Measurements from ENCODE around the gene FKRP.

The FKRP gene

DNA sequence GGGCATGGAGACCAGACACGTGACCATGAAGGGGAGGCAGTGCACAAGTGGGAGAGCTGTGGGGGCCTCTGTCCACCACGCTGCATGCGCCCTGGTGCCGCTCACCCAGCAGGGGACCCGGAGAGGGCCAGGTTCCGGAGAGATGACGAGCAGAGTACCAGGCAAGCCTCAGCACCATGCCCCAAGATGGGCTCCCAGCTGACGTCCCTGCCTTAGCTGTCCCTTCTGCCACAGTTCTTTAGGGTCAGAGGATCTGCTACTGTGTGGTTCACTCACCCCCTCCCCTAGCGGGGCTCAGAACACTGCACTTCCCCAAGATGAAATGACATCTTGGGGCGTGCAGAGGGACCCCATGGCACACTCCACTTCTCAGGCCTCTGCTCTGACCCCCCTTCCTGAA, 19.3 kb upstream of the FKRP start:
- Histone ChIP-seq H3K36me3 (ENCODE audit: insufficient read depth, low read length) (peaks cover 95% of the 10 kb centered on the region; the same call in 1 of the 2 replicates), H3F3A (ENCODE audit: low read depth) (no peaks in the 10 kb centered on the region), H3K4me3 (ENCODE audit: low read length, poor library complexity, severe bottlenecking) (no peak overlapping the region), H3K9me3 (ENCODE audit: insufficient read depth, low read depth, low read length) (no peaks in the 10 kb centered on the region), H3K9ac (ENCODE audit: low read depth, low read length, poor library complexity, severe bottlenecking) (no peak overlapping the region), H3K79me2 (ENCODE audit: insufficient read depth, low read length) (peaks cover 10% of the 10 kb centered on the region; the same call in 1 of the 2 replicates), H3K9me2 (replicated peaks; ENCODE audit: low read depth, low read length) (no peaks in the 10 kb centered on the region), H4K20me1 (ENCODE audit: insufficient read depth, low read length, poor library complexity, severe bottlenecking) (peaks cover 16% of the 10 kb centered on the region), H3K4me2 (ENCODE audit: low read depth, low read length, poor library complexity, severe bottlenecking) (no peak overlapping the region), H3K27me3 (ENCODE audit: insufficient read depth, low read length, poor library complexity, severe bottlenecking) (no peaks in the 10 kb centered on the region), H2AFZ (ENCODE audit: low read length) (no peak overlapping the region), H3K4me1 (ENCODE audit: insufficient read depth, low read length, poor library complexity, severe bottlenecking) (peaks cover 23% of the 10 kb centered on the region)
- TF ChIP-seq EZH2phosphoT487 (IDR thresholded peaks at IDR 0.05; ENCODE audit: borderline replicate concordance) = no peak
- TF ChIP-seq, protein P1, sequence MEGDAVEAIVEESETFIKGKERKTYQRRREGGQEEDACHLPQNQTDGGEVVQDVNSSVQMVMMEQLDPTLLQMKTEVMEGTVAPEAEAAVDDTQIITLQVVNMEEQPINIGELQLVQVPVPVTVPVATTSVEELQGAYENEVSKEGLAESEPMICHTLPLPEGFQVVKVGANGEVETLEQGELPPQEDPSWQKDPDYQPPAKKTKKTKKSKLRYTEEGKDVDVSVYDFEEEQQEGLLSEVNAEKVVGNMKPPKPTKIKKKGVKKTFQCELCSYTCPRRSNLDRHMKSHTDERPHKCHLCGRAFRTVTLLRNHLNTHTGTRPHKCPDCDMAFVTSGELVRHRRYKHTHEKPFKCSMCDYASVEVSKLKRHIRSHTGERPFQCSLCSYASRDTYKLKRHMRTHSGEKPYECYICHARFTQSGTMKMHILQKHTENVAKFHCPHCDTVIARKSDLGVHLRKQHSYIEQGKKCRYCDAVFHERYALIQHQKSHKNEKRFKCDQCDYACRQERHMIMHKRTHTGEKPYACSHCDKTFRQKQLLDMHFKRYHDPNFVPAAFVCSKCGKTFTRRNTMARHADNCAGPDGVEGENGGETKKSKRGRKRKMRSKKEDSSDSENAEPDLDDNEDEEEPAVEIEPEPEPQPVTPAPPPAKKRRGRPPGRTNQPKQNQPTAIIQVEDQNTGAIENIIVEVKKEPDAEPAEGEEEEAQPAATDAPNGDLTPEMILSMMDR (conservative IDR thresholded peaks at IDR 0.05; ENCODE audit: low read length) = no peak

DNA sequence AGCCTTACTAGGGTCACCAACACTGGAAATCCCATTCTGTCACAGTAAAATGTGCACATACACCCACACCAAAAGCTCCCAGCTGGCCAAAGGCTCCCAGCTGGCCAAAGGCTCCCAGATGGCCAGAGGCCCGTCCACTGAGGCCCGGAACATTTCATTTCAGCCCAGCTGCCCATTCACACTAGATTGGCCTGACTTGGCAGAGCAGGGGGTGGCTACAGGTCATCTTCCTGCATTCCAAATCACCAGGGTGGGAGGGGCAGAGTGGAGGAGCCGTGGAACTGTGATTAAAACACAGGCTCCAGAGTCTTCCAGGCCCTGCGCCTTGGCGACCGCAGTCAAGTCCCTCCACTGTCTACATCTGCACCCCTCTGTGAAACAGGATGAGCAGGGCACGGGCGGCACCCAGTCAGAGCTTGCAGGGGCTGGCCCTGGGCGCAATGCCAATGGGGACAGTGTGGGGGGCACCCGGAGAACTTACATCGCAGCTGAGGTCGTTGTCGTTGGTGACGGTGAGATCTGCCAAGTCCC, 18.8 kb upstream of the FKRP start:
- H4K20me1 ChIP-seq (ENCODE audit: insufficient read depth, low read length, poor library complexity, severe bottlenecking) = peaks cover 16% of the 10 kb centered on the region
- peaks cover 95% of the 10 kb centered on the region; the same call in 1 of the 2 replicates for H3K36me3 ChIP-seq (ENCODE audit: insufficient read depth, low read length)
- no peak overlapping the region for H3K4me2 ChIP-seq (ENCODE audit: low read depth, low read length, poor library complexity, severe bottlenecking)
- no peaks in the 10 kb centered on the region for H3K9me2 ChIP-seq (replicated peaks; ENCODE audit: low read depth, low read length)
- peaks cover 10% of the 10 kb centered on the region; the same call in 1 of the 2 replicates for H3K79me2 ChIP-seq (ENCODE audit: insufficient read depth, low read length)
- TF ChIP-seq EZH2phosphoT487 (IDR thresholded peaks at IDR 0.05; ENCODE audit: borderline replicate concordance) = no peak
- TF ChIP-seq, protein P1 (conservative IDR thresholded peaks at IDR 0.05; ENCODE audit: low read length) = no peak
- no peak overlapping the region for H3K9ac ChIP-seq (ENCODE audit: low read depth, low read length, poor library complexity, severe bottlenecking)
- no peaks in the 10 kb centered on the region for H3K27me3 ChIP-seq (ENCODE audit: insufficient read depth, low read length, poor library complexity, severe bottlenecking)
- H2AFZ ChIP-seq (ENCODE audit: low read length) = no peak overlapping the region
- H3K4me1 ChIP-seq (ENCODE audit: insufficient read depth, low read length, poor library complexity, severe bottlenecking) = peaks cover 18% of the 10 kb centered on the region
- H3K4me3 ChIP-seq (ENCODE audit: low read length, poor library complexity, severe bottlenecking) = no peak overlapping the region
- no peaks in the 10 kb centered on the region for H3F3A ChIP-seq (ENCODE audit: low read depth)
- H3K9me3 ChIP-seq (ENCODE audit: insufficient read depth, low read depth, low read length) = no peaks in the 10 kb centered on the region

DNA sequence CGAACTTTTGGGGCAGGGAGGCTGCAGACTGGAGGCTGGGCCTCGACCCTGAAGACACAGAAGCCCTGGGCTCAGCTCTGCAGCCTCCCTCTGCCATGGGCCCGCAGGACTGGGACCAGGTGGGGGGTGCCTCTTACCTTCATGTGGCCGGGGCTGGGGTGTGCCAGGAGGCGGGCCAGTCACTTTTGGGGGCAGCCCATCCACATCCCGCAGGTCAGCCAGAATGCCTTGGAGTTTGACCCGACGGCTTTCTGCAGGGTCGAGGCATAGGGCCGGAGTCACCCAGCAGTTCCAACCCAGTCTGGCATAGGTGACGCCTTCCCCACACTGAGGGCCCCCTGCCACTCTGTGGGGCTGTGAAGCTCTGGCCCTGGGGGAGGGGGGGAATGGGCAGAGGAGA, 18.1 kb upstream of the FKRP start:
- Histone ChIP-seq H3F3A (ENCODE audit: low read depth) (no peaks in the 10 kb centered on the region), H3K4me1 (ENCODE audit: insufficient read depth, low read length, poor library complexity, severe bottlenecking) (peaks cover 11% of the 10 kb centered on the region), H4K20me1 (ENCODE audit: insufficient read depth, low read length, poor library complexity, severe bottlenecking) (peaks cover 16% of the 10 kb centered on the region), H3K27me3 (ENCODE audit: insufficient read depth, low read length, poor library complexity, severe bottlenecking) (no peaks in the 10 kb centered on the region), H3K4me2 (ENCODE audit: low read depth, low read length, poor library complexity, severe bottlenecking) (no peak overlapping the region), H3K4me3 (ENCODE audit: low read length, poor library complexity, severe bottlenecking) (no peak overlapping the region), H3K9me3 (ENCODE audit: insufficient read depth, low read depth, low read length) (no peaks in the 10 kb centered on the region), H3K79me2 (ENCODE audit: insufficient read depth, low read length) (peaks cover 10% of the 10 kb centered on the region; the same call in 1 of the 2 replicates), H3K9me2 (replicated peaks; ENCODE audit: low read depth, low read length) (no peaks in the 10 kb centered on the region), H3K36me3 (ENCODE audit: insufficient read depth, low read length) (peaks cover 95% of the 10 kb centered on the region; the same call in 1 of the 2 replicates), H3K9ac (ENCODE audit: low read depth, low read length, poor library complexity, severe bottlenecking) (no peak overlapping the region), H2AFZ (ENCODE audit: low read length) (no peak overlapping the region)
- TF ChIP-seq, protein P1 (conservative IDR thresholded peaks at IDR 0.05; ENCODE audit: low read length) = no peak
- TF ChIP-seq EZH2phosphoT487 (IDR thresholded peaks at IDR 0.05; ENCODE audit: borderline replicate concordance) = no peak

Measured in Loucy (cell line).